IMR-90 (cell line): ENCODE data around the gene SNX15. TPM values are rescaled to one million over a fixed set of nuclear protein-coding genes. Genes with fewer than 3 reads are reported as not detected.

Experiments used
- ATAC-seq: fragments of 200-7000 bp; cut with Tn5 transposase; 2 replicates; pipeline ENCODE4 v1.9.1; 2020; ENCODE audit warnings: low read depth, mild to moderate bottlenecking, moderate library complexity
- BruUV-seq: library from RNA; stranded (reverse); fragments of 400-500 nt; replicated peaks from 2 replicates; lab custom pipeline; 2021; lab: Mats Ljungman, UMichigan
- CTCF ChIA-PET: fragments of 300-600 bp; formaldehyde crosslinking; extraction: SDS; loops from one replicate; lab custom pipeline; 2021; ENCODE audit warnings: antibody characterized with exemption; lab: Yijun Ruan, JAX
- POLR2A ChIA-PET: fragments of 300-600 bp; sonication (Branson Sonifier 250); formaldehyde crosslinking; loops from one replicate; lab custom pipeline; 2022; ENCODE audit warnings: antibody characterized with exemption; ENCODE audit not compliant: unreplicated experiment; lab: Charles Lee
- DNase-seq: peaks from one replicate; pipeline ENCODE4 v3.0.0; 2013
- H2AFZ ChIP-seq: replicated peaks from 2 replicates; pipeline ENCODE3; 2013; ENCODE audit warnings: low read length, mild to moderate bottlenecking; ENCODE audit not compliant: poor library complexity
- H2AK5ac ChIP-seq: 2 replicates; pipeline ENCODE4 v1.6.1; 2013; ENCODE audit warnings: low read depth, low read length, inconsistent platforms
- H2AK9ac ChIP-seq: replicated peaks from 2 replicates; pipeline ENCODE3; 2013; ENCODE audit warnings: mild to moderate bottlenecking, low read depth, low read length, moderate library complexity; ENCODE audit not compliant: poor library complexity
- H2BK120ac ChIP-seq: 2 replicates; pipeline ENCODE4 v1.6.1; 2013; ENCODE audit warnings: low read depth, low read length, inconsistent platforms
- H2BK15ac ChIP-seq: 3 replicates; pipeline ENCODE4 v1.6.1; 2013; ENCODE audit warnings: low read depth, low read length, inconsistent platforms
- H2BK20ac ChIP-seq: 2 replicates; pipeline ENCODE4 v1.6.1; 2013; ENCODE audit warnings: low read depth, mild to moderate bottlenecking, inconsistent platforms, low read length, moderate library complexity
- H2BK5ac ChIP-seq: 2 replicates; pipeline ENCODE4 v1.6.1; 2013; ENCODE audit warnings: mild to moderate bottlenecking, low read depth, low read length, inconsistent platforms; ENCODE audit not compliant: poor library complexity, severe bottlenecking
- H3K14ac ChIP-seq: replicated peaks from 2 replicates; pipeline ENCODE4 v1.6.1; 2013; ENCODE audit warnings: low read depth, low read length, inconsistent platforms
- H3K18ac ChIP-seq: 2 replicates; pipeline ENCODE4 v1.6.1; 2013; ENCODE audit warnings: low read depth, low read length, control low read depth
- H3K23ac ChIP-seq: 2 replicates; pipeline ENCODE4 v1.6.1; 2013; ENCODE audit warnings: low read depth, low read length, inconsistent platforms
- H3K27ac ChIP-seq: 2 replicates; pipeline ENCODE4 v1.5.1; 2013; ENCODE audit warnings: mild to moderate bottlenecking, control low read depth, low read length; ENCODE audit not compliant: insufficient read depth
- H3K27me3 ChIP-seq: 2 replicates; pipeline ENCODE4 v1.6.1; 2013; ENCODE audit warnings: low read length; ENCODE audit not compliant: control insufficient read depth, insufficient read depth
- H3K36me3 ChIP-seq: 2 replicates; pipeline ENCODE4 v1.6.1; 2013; ENCODE audit warnings: low read length, mixed read lengths; ENCODE audit not compliant: control insufficient read depth, insufficient read depth
- H3K4ac ChIP-seq: 2 replicates; pipeline ENCODE4 v1.6.1; 2013; ENCODE audit warnings: low read depth, low read length, inconsistent platforms
- H3K4me1 ChIP-seq: 2 replicates; pipeline ENCODE4 v1.6.1; 2013; ENCODE audit warnings: low read length, mixed read lengths; ENCODE audit not compliant: control insufficient read depth, insufficient read depth
- H3K4me2 ChIP-seq: 2 replicates; pipeline ENCODE4 v1.6.1; 2013; ENCODE audit warnings: low read depth, mild to moderate bottlenecking, control low read depth, low read length, moderate library complexity
- H3K4me3 ChIP-seq: 2 replicates; pipeline ENCODE4 v1.5.1; 2013; ENCODE audit warnings: low read depth, mild to moderate bottlenecking, control low read depth, low read length, moderate library complexity; ENCODE audit not compliant: insufficient read depth
- H3K56ac ChIP-seq: 2 replicates; pipeline ENCODE4 v1.6.1; 2013; ENCODE audit warnings: low read length, inconsistent platforms; ENCODE audit not compliant: insufficient read depth; ENCODE audit errors: extremely low read depth
- H3K79me1 ChIP-seq, 2 experiments: 2 replicates each; pipeline ENCODE4 v1.6.1; 2013; ENCODE audit warnings: low read length in 2 of 2, inconsistent platforms in 1 of 2, low read depth in 1 of 2
- H3K9ac ChIP-seq: 2 replicates; pipeline ENCODE4 v1.6.1; 2013; ENCODE audit warnings: low read depth, low read length, control low read depth
- H3K9me1 ChIP-seq: 2 replicates; pipeline ENCODE4 v1.6.1; 2013; ENCODE audit warnings: low read length, inconsistent platforms; ENCODE audit not compliant: insufficient read depth
- H3K9me3 ChIP-seq: 2 replicates; pipeline ENCODE4 v1.6.1; 2013; ENCODE audit warnings: low read length; ENCODE audit not compliant: control insufficient read depth, insufficient read depth
- H4K20me1 ChIP-seq: 2 replicates; pipeline ENCODE4 v1.6.1; 2013; ENCODE audit warnings: low read length, inconsistent platforms; ENCODE audit not compliant: insufficient read depth
- H4K5ac ChIP-seq: 2 replicates; pipeline ENCODE4 v1.6.1; 2013; ENCODE audit warnings: mild to moderate bottlenecking, low read depth, low read length, control low read depth
- H4K8ac ChIP-seq, 2 experiments: 2 replicates each; pipeline ENCODE4 v1.6.1; 2013; ENCODE audit warnings: low read depth in 2 of 2, low read length in 2 of 2, control low read depth in 1 of 2, inconsistent platforms in 1 of 2
- H4K91ac ChIP-seq: 2 replicates; pipeline ENCODE4 v1.6.1; 2013; ENCODE audit warnings: low read depth, low read length, inconsistent platforms; ENCODE audit not compliant: insufficient read depth
- BHLHE40 ChIP-seq: fragments of 150-350 bp; IDR thresholded peaks from 2 replicates; pipeline ENCODE4 v1.6.1; 2016; ENCODE audit warnings: mild to moderate bottlenecking, low read depth, low read length
- CEBPB ChIP-seq: IDR thresholded peaks from 2 replicates; pipeline ENCODE4 v1.6.1; 2012; ENCODE audit warnings: low read depth, low read length, improper control_type of control experiment
- CHD1 ChIP-seq: IDR thresholded peaks from 2 replicates; pipeline ENCODE4 v1.6.1; 2012; ENCODE audit warnings: low read depth, low read length, improper control_type of control experiment
- ELK1 ChIP-seq: fragments of 150-350 bp; IDR thresholded peaks from 2 replicates; pipeline ENCODE4 v1.6.1; 2016; ENCODE audit warnings: low read depth, mild to moderate bottlenecking, low read length, moderate library complexity, borderline replicate concordance
- FOS ChIP-seq: fragments of 150-350 bp; IDR thresholded peaks from 2 replicates; pipeline ENCODE4 v1.6.1; 2016; ENCODE audit warnings: low read depth, low read length
- MAFK ChIP-seq: IDR thresholded peaks from 2 replicates; pipeline ENCODE4 v1.6.1; 2012; ENCODE audit warnings: low read depth, low read length, improper control_type of control experiment
- MAZ ChIP-seq: IDR thresholded peaks from 2 replicates; pipeline ENCODE4 v1.6.1; 2012; ENCODE audit warnings: low read depth, mild to moderate bottlenecking, low read length, improper control_type of control experiment, moderate library complexity, borderline replicate concordance
- MXI1 ChIP-seq: IDR thresholded peaks from 2 replicates; pipeline ENCODE4 v1.6.1; 2012; ENCODE audit warnings: low read depth, mild to moderate bottlenecking, low read length, moderate library complexity, borderline replicate concordance
- NFE2L2 ChIP-seq: fragments of 150-350 bp; IDR thresholded peaks from 2 replicates; pipeline ENCODE4 v1.6.1; 2016; ENCODE audit warnings: low read depth, mild to moderate bottlenecking, low read length
- POLR2A ChIP-seq: IDR thresholded peaks from 2 replicates; pipeline ENCODE4 v1.6.1; 2012; ENCODE audit warnings: mild to moderate bottlenecking, low read depth, low read length
- RAD21 ChIP-seq: IDR thresholded peaks from 2 replicates; pipeline ENCODE4 v1.6.1; 2012; ENCODE audit warnings: low read length, improper control_type of control experiment
- RCOR1 ChIP-seq: IDR thresholded peaks from 2 replicates; pipeline ENCODE4 v1.6.1; 2012; ENCODE audit warnings: mild to moderate bottlenecking, low read length, improper control_type of control experiment; ENCODE audit not compliant: insufficient replicate concordance
- RFX5 ChIP-seq: IDR thresholded peaks from 2 replicates; pipeline ENCODE4 v1.8.0; 2012; ENCODE audit warnings: low read depth, mild to moderate bottlenecking, low read length, moderate library complexity
- SMC3 ChIP-seq: fragments of 150-350 bp; IDR thresholded peaks from 2 replicates; pipeline ENCODE4 v1.6.1; 2016; ENCODE audit warnings: low read depth, mild to moderate bottlenecking, antibody characterized with exemption, low read length, moderate library complexity
- WGBS, 2 experiments: methylation state at CpG; one replicate each; pipeline versions ENCODE4 v1.1.5 to v1.1.7; 2013; ENCODE audit warnings: missing lambda C conversion rate in 2 of 2; ENCODE audit not compliant: insufficient read length in 1 of 2; ENCODE audit errors: extremely low coverage in 2 of 2; 5-methylcytosine and 5-hydroxymethylcytosine counted together
- dilution Hi-C: fragments of 300-500 bp; cut with HindIII; formaldehyde crosslinking; loops from one replicate; pipeline ENCODE4 v1.14.3; 2018; ENCODE audit warnings: low sequenced_read_pairs; ENCODE audit not compliant: unreplicated experiment
- in situ Hi-C: fragments of 300-500 bp; cut with MboI; formaldehyde crosslinking; loops from 3 replicates; pipeline ENCODE4 v1.14.3; 2019; ENCODE audit warnings: low sequenced_read_pairs, inconsistent platforms, mixed read lengths
- intact Hi-C: fragments of 100-400 bp; cut with micrococcal nuclease; formaldehyde crosslinking; loops from 2 replicates; pipeline ENCODE4 v1.10.0; 2022
- polyA plus RNA-seq, 3 experiments: library from polyadenylated mRNA; depleted of rRNA; stranded (reverse); fragments of >200 nt; gene quantifications; 2 replicates each; pipeline ENCODE4 v1.2.3, GENCODE V29; 2012; ENCODE audit warnings: low replicate concordance in 1 of 3
- total RNA-seq: library from RNA; depleted of rRNA; stranded (reverse); fragments of >200 nt; gene quantifications from 2 replicates; pipeline ENCODE4 v1.2.3, GENCODE V29; 2012
- TF ChIP-seq, protein P1 (sequence below): conservative IDR thresholded peaks from 2 replicates; pipeline ENCODE4 v1.5.1; 2012; ENCODE audit warnings: mild to moderate bottlenecking, low read depth, low read length, improper control_type of control experiment
- TF ChIP-seq, protein P2 (sequence below): fragments of 150-350 bp; IDR thresholded peaks from 2 replicates; pipeline ENCODE4 v1.6.1; 2017; ENCODE audit warnings: mild to moderate bottlenecking, antibody characterized with exemption, low read length, low read depth

The SNX15 gene
- total and polyA plus RNA-seq, 2 of the 4 experiments (the other 2 are of a cell fraction): 9.0 to 16.3 TPM

GRCh38 chr11:65021509-65021908 lies 5.7 kb upstream of the SNX15 start:
- no peak overlapping the region for H2BK5ac ChIP-seq
- BruUV-seq: no TSS peak
- H3K18ac ChIP-seq: no peak overlapping the region
- no peaks in the 10 kb centered on the region for H4K20me1 ChIP-seq
- H2AFZ ChIP-seq: no peak overlapping the region
- ATAC-seq: no peak
- POLR2A ChIA-PET: no interaction called here
- H3K4me1 ChIP-seq: no peaks in the 10 kb centered on the region
- peaks cover 4 to 14% of the 10 kb centered on the region in 2 experiments for H3K79me1 ChIP-seq
- H3K9ac ChIP-seq: no peak overlapping the region
- H2AK9ac ChIP-seq: no peak overlapping the region
- in situ Hi-C loops: no loop called here
- no peak overlapping the region for H3K4me3 ChIP-seq
- no peak overlapping the region for H4K5ac ChIP-seq
- H2BK20ac ChIP-seq: no peak overlapping the region
- intact Hi-C loops: no loop called here
- TF ChIP-seq CEBPB: no peak
- no peak for TF ChIP-seq SMC3
- no peak for TF ChIP-seq NFE2L2
- no peak for TF ChIP-seq MXI1
- TF ChIP-seq MAFK: no peak
- no peak for TF ChIP-seq RFX5
- TF ChIP-seq BHLHE40: no peak
- no peak for TF ChIP-seq MAZ
- no peak for TF ChIP-seq RCOR1
- TF ChIP-seq FOS: no peak
- TF ChIP-seq, protein P1, sequence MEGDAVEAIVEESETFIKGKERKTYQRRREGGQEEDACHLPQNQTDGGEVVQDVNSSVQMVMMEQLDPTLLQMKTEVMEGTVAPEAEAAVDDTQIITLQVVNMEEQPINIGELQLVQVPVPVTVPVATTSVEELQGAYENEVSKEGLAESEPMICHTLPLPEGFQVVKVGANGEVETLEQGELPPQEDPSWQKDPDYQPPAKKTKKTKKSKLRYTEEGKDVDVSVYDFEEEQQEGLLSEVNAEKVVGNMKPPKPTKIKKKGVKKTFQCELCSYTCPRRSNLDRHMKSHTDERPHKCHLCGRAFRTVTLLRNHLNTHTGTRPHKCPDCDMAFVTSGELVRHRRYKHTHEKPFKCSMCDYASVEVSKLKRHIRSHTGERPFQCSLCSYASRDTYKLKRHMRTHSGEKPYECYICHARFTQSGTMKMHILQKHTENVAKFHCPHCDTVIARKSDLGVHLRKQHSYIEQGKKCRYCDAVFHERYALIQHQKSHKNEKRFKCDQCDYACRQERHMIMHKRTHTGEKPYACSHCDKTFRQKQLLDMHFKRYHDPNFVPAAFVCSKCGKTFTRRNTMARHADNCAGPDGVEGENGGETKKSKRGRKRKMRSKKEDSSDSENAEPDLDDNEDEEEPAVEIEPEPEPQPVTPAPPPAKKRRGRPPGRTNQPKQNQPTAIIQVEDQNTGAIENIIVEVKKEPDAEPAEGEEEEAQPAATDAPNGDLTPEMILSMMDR: no peak
- no peak for TF ChIP-seq RAD21
- TF ChIP-seq, protein P2, sequence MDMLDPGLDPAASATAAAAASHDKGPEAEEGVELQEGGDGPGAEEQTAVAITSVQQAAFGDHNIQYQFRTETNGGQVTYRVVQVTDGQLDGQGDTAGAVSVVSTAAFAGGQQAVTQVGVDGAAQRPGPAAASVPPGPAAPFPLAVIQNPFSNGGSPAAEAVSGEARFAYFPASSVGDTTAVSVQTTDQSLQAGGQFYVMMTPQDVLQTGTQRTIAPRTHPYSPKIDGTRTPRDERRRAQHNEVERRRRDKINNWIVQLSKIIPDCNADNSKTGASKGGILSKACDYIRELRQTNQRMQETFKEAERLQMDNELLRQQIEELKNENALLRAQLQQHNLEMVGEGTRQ: no peak
- no peak for TF ChIP-seq CHD1
- no peak for TF ChIP-seq POLR2A
- TF ChIP-seq ELK1: no peak
- no peak overlapping the region for H3K27ac ChIP-seq
- no peak overlapping the region for H2AK5ac ChIP-seq
- H3K4me2 ChIP-seq: no peak overlapping the region
- dilution Hi-C loops: no loop called here
- no peak overlapping the region for H2BK120ac ChIP-seq
- H3K27me3 ChIP-seq: no peaks in the 10 kb centered on the region
- peaks cover 14% of the 10 kb centered on the region for H3K9me1 ChIP-seq
- no peak overlapping the region for H4K91ac ChIP-seq
- no peak for DNase-seq
- H3K23ac ChIP-seq: no peak overlapping the region
- H3K4ac ChIP-seq: no peak overlapping the region
- no peak overlapping the region for H3K56ac ChIP-seq
- CTCF ChIA-PET: no interaction called here
- no peaks in the 10 kb centered on the region for H3K9me3 ChIP-seq
- no peak overlapping the region for H3K14ac ChIP-seq
- H3K36me3 ChIP-seq: peaks cover 11% of the 10 kb centered on the region
- no peak overlapping the region for H2BK15ac ChIP-seq
- WGBS, 2 experiments: 80% methylated on average over 1 of the region's 11 CpGs; no CpG with 5 or more reads in 1 of the 2 experiments
- no peak overlapping the region for H4K8ac ChIP-seq
